ENCODE results near the gene PHLDB1.

Gene PHLDB1

GRCh38 chr11:118622376-118623268 is 15.2 kb downstream of the PHLDB1 start:
- peak; percentile 93 for DNase-seq

GRCh38 chr11:118623269-118623655 is 15.8 kb downstream of the PHLDB1 start:
- DNase-seq = peak; percentile 99

- peak; percentile 87 for DNase-seq
These were observed 17.7 kb downstream of the PHLDB1 start for GRCh38 chr11:118625036-118625690.

- DNase-seq = no peak
These were observed 18.6 kb downstream of the PHLDB1 start for GRCh38 chr11:118625976-118626375.

- no peak for DNase-seq
These were observed 20.2 kb downstream of the PHLDB1 start for GRCh38 chr11:118627566-118627965.

- DNase-seq = no peak
These were observed 20.6 kb downstream of the PHLDB1 start for GRCh38 chr11:118628031-118628430.

- no peak for DNase-seq
These were observed 21.0 kb downstream of the PHLDB1 start for GRCh38 chr11:118628432-118628831.

GRCh38 chr11:118628861-118629549 is 21.6 kb downstream of the PHLDB1 start:
- DNase-seq = no peak

GRCh38 chr11:118629761-118630661 is 22.6 kb downstream of the PHLDB1 start:
- peak; percentile 99 for DNase-seq

GRCh38 chr11:118631142-118631909 is 23.9 kb downstream of the PHLDB1 start:
- no peak for DNase-seq

- DNase-seq = no peak
These were observed 25.3 kb downstream of the PHLDB1 start for GRCh38 chr11:118632577-118633318.

- no peak for DNase-seq
These were observed 25.9 kb downstream of the PHLDB1 start for GRCh38 chr11:118633319-118633690.

GRCh38 chr11:118633979-118634378 is 26.6 kb downstream of the PHLDB1 start:
- no peak for DNase-seq

GRCh38 chr11:118634431-118635236 is 27.2 kb downstream of the PHLDB1 start:
- DNase-seq = peak; percentile 91

GRCh38 chr11:118635237-118635591 is 27.8 kb downstream of the PHLDB1 start:
- peak; percentile 78 for DNase-seq

GRCh38 chr11:118635642-118636041 is 28.2 kb downstream of the PHLDB1 start:
- peak; percentile 91 for DNase-seq

GRCh38 chr11:118636569-118637290 is 29.3 kb downstream of the PHLDB1 start:
- no peak for DNase-seq

- no peak for DNase-seq
These were observed 31.3 kb downstream of the PHLDB1 start for GRCh38 chr11:118638726-118639125.

GRCh38 chr11:118639899-118640298 is 32.5 kb downstream of the PHLDB1 start:
- peak; percentile 27 for DNase-seq

Measured in DMS79 treated with DMSO at 0.1 percent for 48 hours (cell line).